HG03108 (cell line): ENCODE data around the gene PALLD.
A peak's percentile ranks its signal among the peaks of the same experiment; 100 is the strongest.

Experiments
- ATAC-seq: cut with Tn5 transposase; IDR thresholded peaks from one replicate; pipeline ENCODE4 v1.9.1; 2021; ENCODE audit warnings: moderate library complexity; ENCODE audit not compliant: unreplicated experiment

The PALLD gene

GRCh38 chr4:168659741-168660465 lies 163.1 kb downstream of the PALLD start:
- no peak for ATAC-seq

- ATAC-seq: no peak
Measured at GRCh38 chr4:168662297-168662984, 165.6 kb downstream of the PALLD start.

GRCh38 chr4:168664242-168664891 lies 167.5 kb downstream of the PALLD start:
- ATAC-seq: no peak

GRCh38 chr4:168666531-168666930 lies 169.7 kb downstream of the PALLD start:
- no peak for ATAC-seq

GRCh38 chr4:168667376-168667775 lies 170.5 kb downstream of the PALLD start:
- ATAC-seq: no peak

- ATAC-seq: no peak
Measured at GRCh38 chr4:168667921-168668320, 171.1 kb downstream of the PALLD start.

- no peak for ATAC-seq
Measured at GRCh38 chr4:168673476-168673875, 176.6 kb downstream of the PALLD start.

- ATAC-seq: no peak
Measured at GRCh38 chr4:168674077-168674747, 177.4 kb downstream of the PALLD start.

GRCh38 chr4:168674866-168675265 lies 178.0 kb downstream of the PALLD start:
- no peak for ATAC-seq

- no peak for ATAC-seq
Measured at GRCh38 chr4:168677063-168677462, 180.2 kb downstream of the PALLD start.

- ATAC-seq: no peak
Measured at GRCh38 chr4:168677879-168678278, 181.0 kb downstream of the PALLD start.

GRCh38 chr4:168678751-168679366 lies 182.0 kb downstream of the PALLD start:
- no peak for ATAC-seq

GRCh38 chr4:168679397-168679796 lies 182.5 kb downstream of the PALLD start:
- ATAC-seq: no peak

- ATAC-seq: no peak
Measured at GRCh38 chr4:168679819-168680218, 183.0 kb downstream of the PALLD start.

GRCh38 chr4:168682898-168683500 lies 186.1 kb downstream of the PALLD start:
- no peak for ATAC-seq

- ATAC-seq: no peak
Measured at GRCh38 chr4:168683595-168683994, 186.7 kb downstream of the PALLD start.

GRCh38 chr4:168685136-168685809 lies 188.4 kb downstream of the PALLD start:
- peak; percentile 78 for ATAC-seq

- no peak for ATAC-seq
Measured at GRCh38 chr4:168688584-168688983, 191.7 kb downstream of the PALLD start.

GRCh38 chr4:168689791-168690190 lies 192.9 kb downstream of the PALLD start:
- ATAC-seq: no peak

GRCh38 chr4:168690199-168690598 lies 193.3 kb downstream of the PALLD start:
- ATAC-seq: no peak
